Stimulated activated naive CD8-positive, alpha-beta T cell treated with anti-CD3 and anti-CD28 coated beads, Interleukin-15, Interleukin-2, amounts not matched to agents 100 ng/mL and 50 ng/mL, for 24 hours (primary cell): Measurements from ENCODE around the gene USP6.
"Not testable (repeated sequence)": the region's sequence is repeated elsewhere in the genome, so short reads cannot be mapped to it uniquely, and the experiment has no call there.

Experiments used
- H3K27ac Mint-ChIP-seq: one replicate; pipeline ENCODE4 v1.8.0; 2021; ENCODE audit warnings: mild to moderate bottlenecking, mixed read lengths
- H3K27me3 Mint-ChIP-seq: one replicate; pipeline ENCODE4 v1.8.0; 2021; ENCODE audit warnings: mixed read lengths
- H3K36me3 Mint-ChIP-seq: one replicate; pipeline ENCODE4 v1.8.0; 2021; ENCODE audit warnings: low read depth, mixed read lengths
- H3K4me1 Mint-ChIP-seq: one replicate; pipeline ENCODE4 v1.8.0; 2021; ENCODE audit warnings: low read depth, mixed read lengths
- H3K4me3 Mint-ChIP-seq: one replicate; pipeline ENCODE4 v1.8.0; 2021; ENCODE audit warnings: mild to moderate bottlenecking, mixed read lengths
- H3K9me3 Mint-ChIP-seq: one replicate; pipeline ENCODE4 v1.8.0; 2021; ENCODE audit warnings: mixed read lengths

USP6 gene

DNA sequence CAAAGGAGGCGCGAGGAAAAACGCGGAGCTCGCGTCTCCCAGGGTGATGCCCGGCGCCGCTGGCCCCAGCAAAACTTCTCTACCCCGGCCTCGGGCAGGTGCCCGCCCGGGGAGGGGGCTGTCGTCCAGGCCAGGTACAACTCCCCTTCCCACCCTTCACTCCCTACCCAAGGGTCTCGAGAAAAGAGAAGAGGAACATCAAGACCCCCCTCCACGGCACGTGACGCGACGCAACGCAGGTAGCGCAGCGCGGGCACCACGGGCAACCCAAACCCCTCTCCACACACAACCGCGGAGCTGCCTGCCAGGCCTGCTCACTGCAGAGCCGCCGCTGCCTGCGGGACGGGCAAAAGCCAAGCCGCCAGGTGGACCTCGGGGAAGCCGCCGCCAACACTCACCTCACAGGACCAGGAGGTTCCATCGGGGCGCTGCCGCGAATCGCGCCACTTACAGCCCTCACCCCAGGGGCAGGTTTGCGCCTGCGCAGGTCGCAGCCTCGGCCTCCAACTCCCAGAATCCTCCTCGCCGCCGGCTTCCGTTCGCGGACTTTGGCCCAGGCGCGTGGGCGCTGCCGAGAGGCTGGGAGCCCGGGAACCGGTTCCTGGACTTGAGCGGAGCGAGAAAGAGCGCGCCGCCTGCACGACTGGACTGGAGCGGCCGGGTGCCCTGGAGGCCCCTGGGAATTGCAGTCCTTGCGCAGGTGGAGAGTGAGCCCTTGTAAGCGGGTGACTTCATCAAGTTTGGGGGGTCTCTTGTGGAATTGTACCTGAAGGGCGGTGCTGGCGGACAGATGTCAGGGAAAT is 4.2 kb upstream of the USP6 start, which contains the start of gene ZNF232:
Gene ZNF232, minus strand, starts transcription at position 477 of the 803 bp plus-strand sequence. Its CDS starts 56 bp downstream, at position 421.
- Mint-ChIP-seq H3K4me1 (peaks cover 31% of the 10 kb centered on the region), H3K4me3 (peak within 1 kb of the TSS; percentile 92), H3K27ac (peak within 1 kb of the TSS; percentile 79), H3K27me3 (peaks cover 13% of the 10 kb centered on the region), H3K9me3 (peaks cover 6% of the 10 kb centered on the region), H3K36me3 (peaks cover 63% of the 10 kb centered on the region)

DNA sequence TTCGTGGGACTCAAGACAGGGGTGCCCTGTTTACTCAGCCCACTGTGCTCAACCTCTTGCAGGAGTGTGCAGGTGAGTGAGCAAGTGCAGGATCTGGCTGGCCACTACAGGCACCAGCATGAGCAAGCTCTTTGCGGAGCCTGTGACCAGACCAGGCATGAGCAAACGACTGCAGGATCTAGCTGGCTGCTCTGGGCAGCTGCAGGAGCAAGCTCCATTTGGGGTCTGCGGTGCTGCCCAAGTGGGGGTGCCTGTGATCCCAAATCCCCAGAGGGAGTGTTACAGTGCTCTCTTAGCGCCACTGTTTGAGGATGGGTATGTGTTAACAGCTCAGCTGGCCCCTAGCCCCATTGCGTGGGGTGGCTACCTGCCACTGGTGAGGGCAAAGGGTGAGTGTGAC is 2.4 kb downstream of the USP6 start:
- Mint-ChIP-seq H3K27me3 (peaks cover 51% of the 10 kb centered on the region), H3K4me3 (no peak overlapping the region), H3K4me1 (no peaks in the 10 kb centered on the region), H3K9me3 (no peaks in the 10 kb centered on the region), H3K36me3 (peaks cover 16% of the 10 kb centered on the region), H3K27ac (no peak overlapping the region)

DNA sequence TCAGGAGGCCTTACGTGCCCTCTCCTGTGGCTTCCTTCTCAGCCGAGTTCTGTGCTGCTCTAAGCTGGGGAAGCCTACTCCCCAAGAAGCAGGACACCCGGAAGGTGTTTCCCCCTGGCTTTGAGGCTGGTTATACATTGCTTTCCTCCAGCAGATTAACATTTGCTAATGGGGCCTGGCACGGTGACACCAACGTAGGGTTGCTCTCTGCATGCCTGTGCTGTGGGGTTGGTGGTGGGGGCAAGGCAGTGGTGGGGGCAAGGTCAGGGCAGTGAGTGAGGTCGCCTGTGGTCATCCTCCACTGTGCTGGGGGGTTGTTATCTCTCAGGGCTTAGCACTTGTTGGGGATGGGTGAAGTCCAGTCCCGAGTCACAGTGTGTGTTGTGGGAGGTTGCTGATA is 4.2 kb downstream of the USP6 start:
- H3K9me3 Mint-ChIP-seq = no peaks in the 10 kb centered on the region
- H3K36me3 Mint-ChIP-seq = no peaks in the 10 kb centered on the region
- H3K27ac Mint-ChIP-seq = no peak overlapping the region
- no peak overlapping the region for H3K4me3 Mint-ChIP-seq
- no peaks in the 10 kb centered on the region for H3K4me1 Mint-ChIP-seq
- peaks cover 59% of the 10 kb centered on the region for H3K27me3 Mint-ChIP-seq

DNA sequence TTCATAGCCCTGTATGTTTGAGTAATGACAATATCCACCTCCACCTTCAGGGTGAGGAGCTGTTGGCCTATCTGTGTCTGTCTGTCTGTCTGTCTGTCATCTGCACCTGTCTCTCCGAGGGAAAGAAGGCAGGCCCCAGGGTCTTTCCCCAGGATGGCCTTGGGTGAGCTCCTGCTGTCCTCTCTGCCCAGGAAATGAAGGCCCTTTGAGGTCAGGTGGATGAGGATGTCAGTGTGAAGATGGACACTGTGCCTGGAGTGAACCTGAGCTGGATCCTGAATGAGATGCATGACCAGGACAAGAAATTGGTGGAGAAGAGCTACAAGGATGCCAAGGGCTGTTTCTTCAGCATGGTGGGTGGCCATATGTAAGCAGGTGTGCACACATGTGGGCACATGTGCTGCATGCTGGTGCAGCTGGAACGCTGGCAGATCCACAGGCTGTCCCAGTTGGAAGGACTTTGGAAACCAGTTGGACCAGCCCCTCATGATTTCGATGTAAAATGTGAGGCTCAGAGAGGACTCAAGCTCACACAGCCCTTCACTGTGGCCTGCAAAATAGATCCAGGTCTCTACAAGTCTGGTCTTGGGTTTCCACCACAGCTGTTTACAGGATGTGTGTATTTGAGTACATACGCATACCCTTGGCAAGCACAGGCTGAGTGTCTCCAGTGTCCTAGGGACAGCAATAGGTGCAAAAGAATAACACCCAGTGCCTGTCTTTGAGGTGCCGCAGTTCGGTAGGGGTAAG is 4.8 kb downstream of the USP6 start:
- H3K4me3 Mint-ChIP-seq, H3K27ac Mint-ChIP-seq, H3K9me3 Mint-ChIP-seq, H3K36me3 Mint-ChIP-seq, H3K4me1 Mint-ChIP-seq: not testable (repeated sequence)
- H3K27me3 Mint-ChIP-seq = peaks cover 54% of the 10 kb centered on the region

DNA sequence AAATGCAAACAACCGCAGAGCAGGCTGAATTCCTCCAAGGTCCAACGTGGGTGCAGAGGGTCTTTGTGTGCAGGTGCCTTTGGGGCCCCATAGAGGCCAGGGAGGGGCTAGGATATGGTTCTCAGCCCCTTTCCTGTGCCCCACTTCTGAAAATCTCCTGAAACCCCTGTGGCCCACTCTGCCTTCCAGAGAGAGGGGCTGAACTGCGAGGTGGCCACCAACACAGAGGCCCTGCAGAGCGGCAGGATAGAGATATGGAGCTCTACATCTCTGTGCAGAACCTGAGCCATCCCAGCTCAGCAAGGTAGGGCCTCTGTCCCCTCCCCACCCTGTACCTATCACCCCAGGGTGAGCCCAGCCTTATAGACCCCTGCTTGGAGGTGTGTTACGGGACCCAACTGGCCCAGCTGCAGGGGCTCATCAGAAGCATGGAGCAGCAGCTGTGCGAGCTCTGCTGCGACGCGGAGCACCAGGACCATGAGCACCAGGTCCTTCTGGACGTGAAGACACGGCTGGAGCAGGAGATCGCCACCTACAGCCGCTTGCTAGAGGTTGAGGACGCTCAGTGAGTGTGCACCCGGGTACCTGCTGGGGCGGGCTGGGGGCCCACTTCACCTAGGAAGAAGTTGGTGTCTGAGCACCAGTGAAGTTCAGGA is 5.5 kb downstream of the USP6 start:
- Mint-ChIP-seq H3K9me3 (no peaks in the 10 kb centered on the region), H3K4me3 (peak overlapping the region; percentile 24), H3K36me3 (no peaks in the 10 kb centered on the region), H3K4me1 (no peaks in the 10 kb centered on the region), H3K27me3 (peaks cover 53% of the 10 kb centered on the region), H3K27ac (no peak overlapping the region)

DNA sequence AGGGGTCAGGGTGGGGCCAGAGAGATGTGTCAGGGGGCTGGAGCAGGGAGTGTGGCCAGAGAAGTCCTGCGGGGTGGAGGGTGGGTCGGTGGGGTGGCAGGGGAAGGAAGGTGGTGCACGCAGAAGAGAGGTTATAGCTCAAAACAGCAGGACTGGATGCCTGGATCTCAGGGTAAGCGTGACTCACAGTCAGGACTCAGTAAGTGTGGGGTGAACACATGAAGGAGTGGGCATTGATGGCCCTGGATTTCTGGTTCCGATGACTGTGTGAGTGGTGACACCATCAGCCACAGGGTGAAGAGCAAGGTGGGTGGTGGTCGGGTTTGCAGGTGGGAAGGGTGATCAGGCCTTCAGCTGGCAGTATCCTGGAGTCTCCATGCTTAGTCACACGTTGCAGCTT is 6.2 kb downstream of the USP6 start:
- not testable (repeated sequence) for H3K27ac Mint-ChIP-seq, H3K4me3 Mint-ChIP-seq, H3K4me1 Mint-ChIP-seq, H3K36me3 Mint-ChIP-seq, H3K9me3 Mint-ChIP-seq
- peaks cover 46% of the 10 kb centered on the region for H3K27me3 Mint-ChIP-seq

DNA sequence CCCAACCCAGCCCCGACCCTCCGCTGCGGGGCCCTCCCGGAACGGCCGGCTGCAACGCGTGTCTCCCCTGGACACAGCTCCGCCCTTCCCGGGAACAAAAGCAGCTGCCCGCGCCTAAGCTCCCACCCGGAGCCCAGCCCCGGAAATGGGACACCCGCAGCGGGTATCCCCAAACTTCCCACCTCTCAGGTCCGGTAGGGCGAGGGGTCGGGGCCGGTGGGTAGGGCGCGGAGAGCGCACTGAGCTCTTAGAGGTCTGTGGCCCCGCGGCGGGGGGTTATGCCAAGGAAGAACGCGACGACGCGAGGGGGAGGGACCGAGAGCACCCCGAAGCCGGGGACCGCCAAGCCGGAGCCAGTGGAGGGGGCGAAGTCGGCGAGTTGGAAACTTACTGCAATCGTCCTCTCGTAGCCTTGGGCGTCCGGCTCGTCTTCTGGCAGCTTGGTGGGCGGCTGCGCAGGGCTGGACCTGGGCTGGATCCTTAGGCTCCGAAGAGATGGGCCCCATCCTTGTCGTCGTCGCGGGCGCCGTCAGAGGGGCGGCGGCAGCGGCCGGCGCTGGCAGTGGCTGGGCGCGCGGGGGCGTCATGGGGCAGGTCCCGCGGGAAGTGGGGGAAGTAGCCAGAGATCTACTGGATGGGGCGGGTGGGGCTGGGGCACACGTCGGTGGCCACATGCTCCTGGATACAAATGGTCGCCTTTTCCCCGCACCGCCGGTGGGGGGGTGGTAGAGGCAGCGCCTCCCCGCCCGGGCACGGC is 6.9 kb downstream of the USP6 start:
- Mint-ChIP-seq H3K36me3 (no peaks in the 10 kb centered on the region), H3K4me1 (no peaks in the 10 kb centered on the region), H3K9me3 (no peaks in the 10 kb centered on the region), H3K27me3 (peaks cover 48% of the 10 kb centered on the region), H3K4me3 (no peak overlapping the region), H3K27ac (no peak overlapping the region)

DNA sequence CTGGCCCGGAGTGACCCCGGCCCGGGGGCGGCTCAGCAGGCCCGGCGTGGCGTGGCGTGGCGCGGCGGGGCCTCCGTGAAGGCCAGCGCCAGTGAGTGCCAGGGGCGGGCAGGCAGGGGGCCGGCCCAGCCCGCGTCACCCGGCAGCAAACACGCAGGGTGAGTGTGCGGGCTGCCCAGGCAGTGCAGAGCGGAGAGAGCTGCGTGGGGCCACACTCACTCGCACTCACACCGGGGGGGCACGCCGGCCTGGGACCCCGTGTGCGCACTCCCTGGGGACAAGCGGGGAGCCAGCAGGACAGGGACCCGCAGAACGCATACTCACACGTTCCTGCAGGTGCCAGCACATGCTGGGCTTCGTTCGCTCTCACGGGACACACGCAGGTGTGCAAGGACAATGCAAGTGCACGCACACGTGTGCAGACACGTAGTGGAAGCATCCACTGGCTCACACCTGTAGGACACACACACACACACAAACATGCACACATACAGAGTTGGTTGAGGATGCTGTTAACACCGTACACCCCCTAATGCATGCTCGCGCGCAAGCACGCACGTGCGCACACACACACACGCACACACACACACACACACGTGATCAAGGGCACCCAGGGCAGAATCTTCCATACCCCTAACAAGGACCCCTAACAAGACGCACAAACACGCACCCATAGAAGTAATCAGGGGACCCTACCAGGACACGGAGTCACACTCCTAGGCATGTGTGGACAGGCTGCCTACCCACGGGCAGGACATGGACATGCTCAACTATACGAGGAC is 7.7 kb downstream of the USP6 start:
- Mint-ChIP-seq H3K4me1 (no peaks in the 10 kb centered on the region), H3K4me3 (no peak overlapping the region), H3K27me3 (peaks cover 49% of the 10 kb centered on the region), H3K27ac (no peak overlapping the region), H3K36me3 (no peaks in the 10 kb centered on the region), H3K9me3 (no peaks in the 10 kb centered on the region)

DNA sequence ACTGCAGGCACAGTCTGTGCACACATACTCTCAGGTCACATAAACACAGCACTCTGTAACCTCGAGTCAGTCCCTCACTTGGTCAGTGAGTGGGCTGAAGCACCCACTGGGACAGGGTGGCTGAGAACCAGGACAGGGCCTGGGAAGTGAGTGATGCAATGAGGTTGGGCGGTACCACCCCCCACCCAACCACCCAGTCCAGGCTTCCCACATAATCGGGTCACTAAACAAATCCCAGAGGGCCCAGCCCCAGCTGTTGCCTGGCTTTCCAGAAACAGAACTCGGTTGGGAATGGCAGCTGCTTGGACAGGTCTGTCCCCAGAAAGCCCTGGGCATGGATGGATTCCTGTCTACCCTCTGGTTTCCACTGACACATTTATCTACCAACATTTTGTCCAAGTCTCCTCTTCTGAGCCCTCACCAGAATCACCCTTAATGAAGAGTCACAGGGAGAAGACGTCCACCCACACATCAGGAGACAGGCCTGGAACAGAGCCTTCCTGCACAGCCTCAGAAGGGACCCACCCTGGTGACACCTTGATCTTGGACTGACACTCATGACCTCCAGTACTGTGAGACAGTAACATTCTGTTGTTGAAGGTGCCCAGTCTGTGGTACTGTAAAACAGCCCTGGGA is 8.4 kb downstream of the USP6 start:
- not testable (repeated sequence) for H3K27ac Mint-ChIP-seq, H3K4me3 Mint-ChIP-seq, H3K9me3 Mint-ChIP-seq, H3K4me1 Mint-ChIP-seq, H3K36me3 Mint-ChIP-seq
- H3K27me3 Mint-ChIP-seq = peaks cover 44% of the 10 kb centered on the region

DNA sequence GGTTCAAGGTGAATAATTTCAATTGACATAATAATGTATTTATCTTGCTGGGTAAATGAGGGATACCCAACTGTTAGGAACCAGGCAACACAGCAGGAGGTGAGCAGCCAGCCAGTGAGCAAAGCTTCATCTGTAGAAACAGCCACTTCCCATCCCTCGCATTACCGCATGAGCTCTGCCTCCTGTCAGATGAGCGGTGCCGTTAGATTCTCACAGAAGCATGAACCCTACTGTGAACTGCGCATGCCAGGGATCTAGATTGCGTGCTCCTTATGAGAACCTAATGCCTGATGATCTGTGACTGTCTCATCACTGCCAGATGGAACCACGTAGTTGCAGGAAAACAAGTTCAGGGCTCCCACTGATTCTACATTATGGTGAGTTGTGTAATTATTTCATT is 9.1 kb downstream of the USP6 start:
- H3K27me3 Mint-ChIP-seq = peaks cover 41% of the 10 kb centered on the region

DNA sequence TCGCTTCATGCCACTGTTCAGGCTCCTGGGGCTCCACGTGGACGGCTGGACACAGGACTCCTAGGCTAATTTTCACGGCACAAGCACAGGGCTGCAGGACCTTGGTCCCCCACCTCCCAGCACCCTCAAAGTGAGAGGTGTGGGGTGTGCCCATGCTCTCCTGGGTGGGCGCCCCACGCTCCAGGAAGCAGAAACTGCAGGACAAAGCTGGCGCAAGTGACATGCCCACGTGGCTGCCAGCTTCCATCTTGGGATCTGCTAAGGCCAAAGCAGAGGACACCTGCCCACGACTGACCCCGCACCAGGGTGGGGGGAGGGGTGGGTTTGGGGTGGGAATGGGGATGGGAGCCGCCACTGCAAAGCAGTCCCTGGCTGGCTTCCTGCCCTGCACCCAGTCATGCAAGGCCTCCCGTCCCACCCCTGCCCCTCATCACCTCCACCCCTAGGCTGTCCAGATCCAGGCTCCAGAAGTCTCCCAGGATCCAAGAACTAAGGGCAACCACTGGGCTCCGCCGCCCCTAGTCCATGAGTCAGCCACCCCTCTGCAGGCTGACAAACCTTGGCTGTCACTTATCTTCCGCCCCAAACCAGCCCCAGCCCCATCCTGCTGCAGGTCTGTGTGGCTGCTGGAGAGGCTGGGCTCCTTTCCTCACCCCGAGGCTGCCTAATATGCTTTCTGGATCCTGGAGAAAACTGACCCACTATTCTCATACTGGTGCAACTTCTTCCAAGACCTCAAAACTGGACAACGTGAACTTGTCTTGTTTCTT is 11.1 kb downstream of the USP6 start:
- H3K4me1 Mint-ChIP-seq = no peaks in the 10 kb centered on the region
- H3K27ac Mint-ChIP-seq = no peak overlapping the region
- no peaks in the 10 kb centered on the region for H3K9me3 Mint-ChIP-seq
- H3K4me3 Mint-ChIP-seq = no peak overlapping the region
- no peaks in the 10 kb centered on the region for H3K36me3 Mint-ChIP-seq
- peaks cover 25% of the 10 kb centered on the region for H3K27me3 Mint-ChIP-seq

More for the DNA sequence above, 9.1 kb downstream of the USP6 start:
- not testable (repeated sequence) for H3K9me3 Mint-ChIP-seq, H3K27ac Mint-ChIP-seq, H3K36me3 Mint-ChIP-seq, H3K4me3 Mint-ChIP-seq, H3K4me1 Mint-ChIP-seq

DNA sequence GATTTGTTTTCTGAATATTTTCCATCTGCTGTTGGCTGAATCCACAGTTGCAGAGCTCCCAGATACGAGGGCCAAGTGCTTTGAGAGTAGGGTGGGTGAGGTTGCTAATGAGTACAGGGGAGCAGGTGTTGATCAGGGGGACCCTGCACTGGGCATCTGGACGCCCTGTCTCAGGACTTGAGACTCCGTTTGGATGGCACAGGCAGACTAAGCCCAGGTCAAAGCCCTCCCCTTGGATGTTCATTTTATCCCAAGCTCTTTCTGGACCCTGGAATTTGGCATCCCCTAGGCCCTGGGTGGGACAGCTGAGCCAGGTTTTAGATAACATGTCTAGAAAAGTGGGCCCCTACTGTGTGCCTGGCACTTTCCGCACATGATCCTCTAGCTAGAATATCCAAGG is 12.1 kb downstream of the USP6 start:
- no peak overlapping the region for H3K27ac Mint-ChIP-seq
- peaks cover 21% of the 10 kb centered on the region for H3K27me3 Mint-ChIP-seq
- no peaks in the 10 kb centered on the region for H3K36me3 Mint-ChIP-seq
- H3K4me3 Mint-ChIP-seq = no peak overlapping the region
- no peaks in the 10 kb centered on the region for H3K9me3 Mint-ChIP-seq
- no peaks in the 10 kb centered on the region for H3K4me1 Mint-ChIP-seq

DNA sequence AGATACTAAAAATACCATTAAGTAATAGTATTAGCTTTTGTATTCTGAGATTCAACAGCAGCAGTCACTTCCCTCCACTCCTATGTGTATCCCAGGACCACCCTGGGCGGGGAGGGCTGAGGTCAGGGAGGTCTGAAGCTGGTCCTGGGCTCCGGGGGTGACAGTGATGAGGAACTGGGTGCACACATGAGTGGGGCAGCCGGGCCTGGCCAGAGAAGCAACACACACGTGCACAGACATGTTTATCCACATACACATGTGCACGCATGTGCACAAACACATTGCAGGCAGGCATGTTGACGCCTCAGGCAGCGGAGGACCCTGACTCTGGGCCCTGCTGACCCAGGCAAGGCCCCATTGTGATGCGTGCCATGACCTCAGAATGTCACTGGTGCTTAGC is 12.6 kb downstream of the USP6 start:
- not testable (repeated sequence) for H3K4me1 Mint-ChIP-seq, H3K36me3 Mint-ChIP-seq, H3K9me3 Mint-ChIP-seq, H3K27ac Mint-ChIP-seq, H3K4me3 Mint-ChIP-seq
- H3K27me3 Mint-ChIP-seq = peaks cover 21% of the 10 kb centered on the region
